ENCODE results near the gene ISL1.

ISL1 gene

GRCh38 chr5:51379331-51379700 lies 3.9 kb upstream of the ISL1 start:
- H3K4me3 ChIP-seq (ENCODE audit: low read length) = peak overlapping the region; percentile 50
- no peak for DNase-seq (ENCODE audit: low read depth)
- no peak for TF ChIP-seq CTCF (IDR thresholded peaks at IDR 0.05; ENCODE audit: insufficient read depth, low read depth, low read length, missing control alignments)

- DNase-seq (ENCODE audit: low read depth) = peak; percentile 69
- TF ChIP-seq CTCF (IDR thresholded peaks at IDR 0.05; ENCODE audit: insufficient read depth, low read depth, low read length, missing control alignments) = peak; percentile 81
- no peak overlapping the region for H3K4me3 ChIP-seq (ENCODE audit: low read length)
These were observed 2.5 kb upstream of the ISL1 start for GRCh38 chr5:51380603-51381207.

GRCh38 chr5:51381761-51382474 lies 1.3 kb upstream of the ISL1 start:
- peak overlapping the region; percentile 60 for H3K4me3 ChIP-seq (ENCODE audit: low read length)
- TF ChIP-seq CTCF (IDR thresholded peaks at IDR 0.05; ENCODE audit: insufficient read depth, low read depth, low read length, missing control alignments) = no peak
- DNase-seq (ENCODE audit: low read depth) = peak; percentile 61

GRCh38 chr5:51382521-51383130 lies 622 bp upstream of the ISL1 start:
- peak overlapping the region; percentile 60 for H3K4me3 ChIP-seq (ENCODE audit: low read length)
- no peak for TF ChIP-seq CTCF (IDR thresholded peaks at IDR 0.05; ENCODE audit: insufficient read depth, low read depth, low read length, missing control alignments)
- peak; percentile 58 for DNase-seq (ENCODE audit: low read depth)

- peak overlapping the region; percentile 60 for H3K4me3 ChIP-seq (ENCODE audit: low read length)
- peak; percentile 34 for DNase-seq (ENCODE audit: low read depth)
- no peak for TF ChIP-seq CTCF (IDR thresholded peaks at IDR 0.05; ENCODE audit: insufficient read depth, low read depth, low read length, missing control alignments)
These were observed 1.1 kb downstream of the ISL1 start for GRCh38 chr5:51384281-51384840.

GRCh38 chr5:51385216-51385615 lies 2.0 kb downstream of the ISL1 start:
- DNase-seq (ENCODE audit: low read depth) = no peak
- no peak for TF ChIP-seq CTCF (IDR thresholded peaks at IDR 0.05; ENCODE audit: insufficient read depth, low read depth, low read length, missing control alignments)
- peak overlapping the region; percentile 60 for H3K4me3 ChIP-seq (ENCODE audit: low read length)
